Right lobe of liver (tissue), 6 donors: ENCODE data around the gene MGAT3. TPM values are rescaled to one million over a fixed set of nuclear protein-coding genes. Genes with fewer than 3 reads are reported as not detected.

Source experiments
- ATAC-seq, 4 donors: fragments of 200-7000 bp; cut with Tn5 transposase; one replicate each; pipeline ENCODE4 v1.9.1; 2020; ENCODE audit warnings: mild to moderate bottlenecking in 4 of 4, moderate library complexity in 4 of 4
- DNase-seq, 3 donors: peaks; one replicate each; pipeline ENCODE4 v3.0.0-alpha.2; 2020
- H3K27ac ChIP-seq, 3 donors: fragments of 200-600 bp; one replicate each; pipeline ENCODE4 v1.8.0; 2022
- H3K27me3 ChIP-seq, 2 donors: fragments of 200-600 bp; one replicate each; pipeline ENCODE4 v1.8.0; 2022
- H3K36me3 ChIP-seq, 4 donors: fragments of 200-600 bp; sonication (generic) in 1 of 4; one replicate each; pipeline versions ENCODE4 v1.5.1 to v1.8.0; 2017 to 2022; ENCODE audit warnings: control low read depth in 1 of 4
- H3K4me1 ChIP-seq, 4 donors: fragments of 200-600 bp; sonication (generic) in 1 of 4; one replicate each; pipeline versions ENCODE4 v1.5.1 to v1.8.0; 2017 to 2022; ENCODE audit warnings: control low read depth in 1 of 4
- H3K4me3 ChIP-seq, 3 donors: fragments of 200-600 bp; one replicate each; pipeline ENCODE4 v1.8.0; 2022
- H3K9me3 ChIP-seq, 4 donors: fragments of 200-600 bp; sonication (generic) in 1 of 4; one replicate each; pipeline versions ENCODE4 v1.5.1 to v1.8.0; 2017 to 2022; ENCODE audit warnings: control low read depth in 1 of 4
- CTCF ChIP-seq, 4 donors: fragments of 200-600 bp in 3 of 4; fragments of 450-650 bp in 1 of 4; IDR thresholded peaks; one replicate each; pipeline versions ENCODE4 v1.5.1 to v1.8.0; 2016 to 2022; ENCODE audit warnings: antibody characterized with exemption in 4 of 4, mild to moderate bottlenecking in 2 of 4
- POLR2A ChIP-seq: fragments of 450-650 bp; IDR thresholded peaks from one replicate; pipeline ENCODE4 v1.6.1; 2017; ENCODE audit warnings: antibody characterized with exemption, mild to moderate bottlenecking
- WGBS: methylation state at CpG from one replicate; pipeline ENCODE4 v1.1.6; 2018; ENCODE audit warnings: low coverage, low lambda C conversion rate; ENCODE audit not compliant: insufficient coverage; ENCODE audit errors: missing lambda C conversion rate; 5-methylcytosine and 5-hydroxymethylcytosine counted together
- intact Hi-C, 2 donors: fragments of 100-400 bp; cut with DNase I; formaldehyde crosslinking; loops; one replicate each; pipeline versions ENCODE4 v1.11.2 to v1.14.1; 2022
- total RNA-seq, 6 experiments: library from RNA; depleted of rRNA in 2 of 6; stranded (reverse); fragments of >200 nt in 2 of 6; fragmentation: NEBNext Ultra II Directional in 3 of 6; extraction: Animal tissue kit (Norgen Biotek cat#: 25700) in 3 of 6; gene quantifications; one replicate each; pipeline versions ENCODE4 v1.1.0 to v1.2.4, GENCODE V29; 2016 to 2023
- donor health status: DM: no; HTN: yes; CAD: no.
- donor health status: DM: no; HTN: no; CAD: no.
- donor health status: DM: no; HTN: no; CAD: no.
- donor health status: DM: no; HTN: yes; CAD: no.
- donor health status: DM: no; HTN: yes; CAD: no.

The MGAT3 gene
- total RNA-seq, 6 experiments from 2014 or later: 0.05 to 0.38 (median 0.07) TPM; not detected in 1

- no peak overlapping the region for H3K4me3 ChIP-seq
- DNase-seq (no peak), ATAC-seq (no peak)
- TF ChIP-seq CTCF (IDR thresholded peaks at IDR 0.05) (no peak), POLR2A (no peak)
- H3K36me3 ChIP-seq: no peaks in the 10 kb centered on the region
- H3K4me1 ChIP-seq: no peaks in the 10 kb centered on the region
- no peaks in the 10 kb centered on the region for H3K9me3 ChIP-seq
- intact Hi-C loops: no loop called here
- WGBS: 20% methylated on average over 3 of the region's 9 CpGs
- H3K27ac ChIP-seq: no peak overlapping the region
- H3K27me3 ChIP-seq: no peaks in the 10 kb centered on the region
Measured at GRCh38 chr22:39453765-39454378, 2.9 kb upstream of the MGAT3 start.

GRCh38 chr22:39454385-39454871 is 2.4 kb upstream of the MGAT3 start:
- H3K27ac ChIP-seq: no peak overlapping the region
- no peak for TF ChIP-seq CTCF (IDR thresholded peaks at IDR 0.05)
- no peak for TF ChIP-seq POLR2A
- H3K4me3 ChIP-seq: no peak overlapping the region
- intact Hi-C loops: no loop called here
- ATAC-seq (no peak), DNase-seq (no peak)
- H3K36me3 ChIP-seq: no peaks in the 10 kb centered on the region
- H3K4me1 ChIP-seq: no peaks in the 10 kb centered on the region
- 61% methylated on average over 5 of the region's 7 CpGs for WGBS
- no peaks in the 10 kb centered on the region for H3K27me3 ChIP-seq
- no peaks in the 10 kb centered on the region for H3K9me3 ChIP-seq

GRCh38 chr22:39457198-39457555 is 365 bp downstream of the MGAT3 start:
- ATAC-seq: no peak
- no peak for TF ChIP-seq CTCF (IDR thresholded peaks at IDR 0.05)
- no peak for TF ChIP-seq POLR2A
- H3K4me3 ChIP-seq: peak overlapping the region in 1 of 3 donors; percentile 13
- H3K27me3 ChIP-seq: no peaks in the 10 kb centered on the region
- H3K27ac ChIP-seq: no peak overlapping the region
- H3K4me1 ChIP-seq: no peaks in the 10 kb centered on the region
- H3K9me3 ChIP-seq: no peaks in the 10 kb centered on the region
- no peak for DNase-seq
- intact Hi-C loops: no loop called here
- H3K36me3 ChIP-seq: no peaks in the 10 kb centered on the region
- no CpG with 5 or more reads among the region's 63 CpGs for WGBS

GRCh38 chr22:39457556-39458443 is 988 bp downstream of the MGAT3 start:
- DNase-seq (no peak), ATAC-seq (no peak)
- WGBS: 7% methylated on average over 9 of the region's 83 CpGs
- H3K27me3 ChIP-seq: no peaks in the 10 kb centered on the region
- H3K4me1 ChIP-seq: no peaks in the 10 kb centered on the region
- no peaks in the 10 kb centered on the region for H3K36me3 ChIP-seq
- intact Hi-C loops: no loop called here
- no peak overlapping the region for H3K27ac ChIP-seq
- peak overlapping the region in 1 of 3 donors; percentile 13 for H3K4me3 ChIP-seq
- no peaks in the 10 kb centered on the region for H3K9me3 ChIP-seq
- no peak for TF ChIP-seq CTCF (IDR thresholded peaks at IDR 0.05)
